ENCODE results near the gene NCAPD2.

DNA sequence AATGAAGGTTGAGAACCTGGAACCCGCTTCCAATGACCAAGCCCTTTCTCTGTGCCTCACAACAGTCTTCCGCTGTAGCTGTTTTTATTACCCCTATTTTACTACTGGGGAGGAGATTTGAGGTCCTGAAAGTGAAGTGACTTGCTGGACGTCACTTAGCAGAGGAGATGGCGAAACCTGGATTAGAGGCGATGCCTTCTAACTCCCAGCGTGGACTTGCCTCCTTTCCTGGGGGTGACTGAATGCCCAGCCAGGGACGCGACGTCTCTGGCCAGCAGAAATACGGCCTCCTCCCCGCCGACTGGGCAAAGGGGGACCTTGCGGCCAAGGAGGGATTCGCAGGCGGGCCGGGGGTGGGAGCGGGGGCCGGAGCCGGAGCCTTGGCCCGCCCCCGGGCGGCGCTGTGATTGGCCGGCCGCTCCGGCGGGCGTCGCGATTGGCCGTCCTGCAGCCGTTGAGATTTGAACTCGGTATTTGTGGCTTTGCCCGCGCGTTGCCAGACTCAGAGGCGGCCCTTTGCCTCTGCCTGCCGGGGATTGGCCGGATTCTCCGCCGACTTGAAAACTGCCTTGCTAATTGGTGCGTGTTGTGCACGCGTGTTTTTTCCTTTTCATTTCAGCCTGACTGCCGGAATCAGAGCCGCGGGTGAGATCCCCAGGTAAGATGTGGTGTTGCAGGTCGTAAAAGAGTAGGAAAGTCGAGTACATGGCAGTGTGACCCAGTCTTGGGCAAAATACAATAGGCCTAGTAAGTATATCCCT is at the start of gene NCAPD2:
- TF ChIP-seq, protein P1, sequence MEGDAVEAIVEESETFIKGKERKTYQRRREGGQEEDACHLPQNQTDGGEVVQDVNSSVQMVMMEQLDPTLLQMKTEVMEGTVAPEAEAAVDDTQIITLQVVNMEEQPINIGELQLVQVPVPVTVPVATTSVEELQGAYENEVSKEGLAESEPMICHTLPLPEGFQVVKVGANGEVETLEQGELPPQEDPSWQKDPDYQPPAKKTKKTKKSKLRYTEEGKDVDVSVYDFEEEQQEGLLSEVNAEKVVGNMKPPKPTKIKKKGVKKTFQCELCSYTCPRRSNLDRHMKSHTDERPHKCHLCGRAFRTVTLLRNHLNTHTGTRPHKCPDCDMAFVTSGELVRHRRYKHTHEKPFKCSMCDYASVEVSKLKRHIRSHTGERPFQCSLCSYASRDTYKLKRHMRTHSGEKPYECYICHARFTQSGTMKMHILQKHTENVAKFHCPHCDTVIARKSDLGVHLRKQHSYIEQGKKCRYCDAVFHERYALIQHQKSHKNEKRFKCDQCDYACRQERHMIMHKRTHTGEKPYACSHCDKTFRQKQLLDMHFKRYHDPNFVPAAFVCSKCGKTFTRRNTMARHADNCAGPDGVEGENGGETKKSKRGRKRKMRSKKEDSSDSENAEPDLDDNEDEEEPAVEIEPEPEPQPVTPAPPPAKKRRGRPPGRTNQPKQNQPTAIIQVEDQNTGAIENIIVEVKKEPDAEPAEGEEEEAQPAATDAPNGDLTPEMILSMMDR (IDR thresholded peaks at IDR 0.05; ENCODE audit: low read length): peak; percentile 12; the same call in 1 of the 2 replicates
- TF ChIP-seq EZH2 (optimal IDR thresholded peaks at IDR 0.05; ENCODE audit: low read depth, low read length): no peak

All from MM.1S (cell line).